Heart left ventricle (tissue), 16 donors: ENCODE results near the gene PIP4K2A. TPM values are rescaled to one million over a fixed set of nuclear protein-coding genes. Genes with fewer than 3 reads are reported as not detected.

Source experiments
- ATAC-seq, 4 donors: fragments of 200-7000 bp; cut with Tn5 transposase; one replicate each; pipeline ENCODE4 v1.9.1; 2020 to 2022; ENCODE audit warnings: moderate library complexity in 4 of 4, mild to moderate bottlenecking in 3 of 4, moderate number of reproducible peaks in 1 of 4
- DNase-seq, 5 donors: peaks; one replicate each; pipeline ENCODE4 v3.0.0-alpha.2; 2020
- H3K27ac ChIP-seq, 12 donors: fragments of 200-600 bp; sonication (generic) in 4 of 12; one replicate each; pipeline versions ENCODE4 v1.5.0 to v1.8.0; 2016 to 2022; ENCODE audit warnings: mild to moderate bottlenecking in 2 of 12
- H3K27me3 ChIP-seq, 9 donors: fragments of 200-600 bp; sonication (generic) in 2 of 9; one replicate each; pipeline versions ENCODE4 v1.5.1 to v1.8.0; 2016 to 2022; ENCODE audit warnings: mild to moderate bottlenecking in 3 of 9
- H3K36me3 ChIP-seq, 9 donors: fragments of 200-600 bp; sonication (generic) in 2 of 9; one replicate each; pipeline versions ENCODE4 v1.5.0 to v1.8.0; 2018 to 2022; ENCODE audit warnings: mild to moderate bottlenecking in 2 of 9
- H3K4me1 ChIP-seq, 12 donors: fragments of 200-600 bp; sonication (generic) in 4 of 12; one replicate each; pipeline versions ENCODE4 v1.5.0 to v1.8.0; 2016 to 2022; ENCODE audit warnings: mild to moderate bottlenecking in 3 of 12
- H3K4me3 ChIP-seq, 12 donors: fragments of 200-600 bp; sonication (generic) in 4 of 12; one replicate each; pipeline versions ENCODE4 v1.5.0 to v1.8.0; 2017 to 2022; ENCODE audit warnings: mild to moderate bottlenecking in 9 of 12, moderate library complexity in 4 of 12
- H3K9me3 ChIP-seq, 12 donors: fragments of 200-600 bp; sonication (generic) in 4 of 12; one replicate each; pipeline versions ENCODE4 v1.5.0 to v1.8.0; 2016 to 2022; ENCODE audit warnings: mild to moderate bottlenecking in 1 of 12
- POLR2A ChIP-seq, 2 donors: fragments of 450-650 bp; IDR thresholded peaks; one replicate each; pipeline ENCODE4 v1.6.1; 2017; ENCODE audit warnings: antibody characterized with exemption in 2 of 2, mild to moderate bottlenecking in 2 of 2, moderate library complexity in 2 of 2
- WGBS, 4 donors: extraction: QIAGEN DNeasy Blood & Tissue Kit in 2 of 4; methylation state at CpG; one replicate each; pipeline versions ENCODE4 v1.1.5 to v1.1.7; 2013 to 2018; 5-methylcytosine and 5-hydroxymethylcytosine counted together
- intact Hi-C, 10 donors: fragments of 100-400 bp; cut with DNase I; formaldehyde crosslinking; loops; one replicate each; pipeline versions ENCODE4 v1.11.1 to v1.14.2; 2022
- polyA plus RNA-seq, 2 donors: library from polyadenylated mRNA; stranded (reverse); fragments of 200-250 nt; gene quantifications; one replicate each; pipeline ENCODE4 v1.2.3, GENCODE V29; 2013
- total RNA-seq, 9 donors: library from RNA; depleted of rRNA in 2 of 9; stranded (reverse); fragments of >200 nt in 2 of 9; fragmentation: NEBNext Ultra II Directional in 3 of 9; extraction: Animal tissue kit (Norgen Biotek cat#: 25700) in 3 of 9; gene quantifications; one replicate each; pipeline versions ENCODE4 v1.1.0 to v1.2.4, GENCODE V29; 2016 to 2023
- TF ChIP-seq, protein P1 (sequence below), 12 donors: fragments of 200-600 bp; sonication (generic) in 4 of 12; IDR thresholded peaks; one replicate each; pipeline versions ENCODE4 v1.5.0 to v1.8.0; 2018 to 2022; ENCODE audit warnings: antibody characterized with exemption in 12 of 12, mild to moderate bottlenecking in 5 of 12
- donor health status: ischemic (EF 13 %, LVEDD 7.1; RV severe dilation, severe dysfunction).
- donor health status: healthy with polysubstance abuse.
- donor health status: DM: no; HTN: yes; CAD: no.
- donor health status: DM: no; HTN: no; CAD: no.
- donor health status: ischemic (EF 25% LVEDD 6.9; RV normal size, moderate dysfunction).
- donor health status: ischemic (EF 25% LVEDD 5.7; RV mildly dilated, moderate dysfunction).
- donor health status: healthy.
- donor health status: DM: yes; HTN: yes; CAD: no.
- donor health status: ischemic (EF 35%, LVEDD 5.7; RV mildly dilated, moderate dysfunction).
- donor health status: nonischemic (EF 11% LVEDD 7.7; RV severe dilation, severe dysfunction).
- donor health status: DM: yes; HTN: yes; CAD: no.
- donor health status: PGD.
- donor health status: ischemic (EF 29% LVEDD 5.4; RV normal size, mild dysfunction).
- donor health status: nonischemic (EF 23%, LVEDD 6.1; RV moderate dilation, normal function).

The PIP4K2A gene
- total and polyA plus RNA-seq, 11 donors: 4.0 to 35.6 (median 12.5) TPM

DNA sequence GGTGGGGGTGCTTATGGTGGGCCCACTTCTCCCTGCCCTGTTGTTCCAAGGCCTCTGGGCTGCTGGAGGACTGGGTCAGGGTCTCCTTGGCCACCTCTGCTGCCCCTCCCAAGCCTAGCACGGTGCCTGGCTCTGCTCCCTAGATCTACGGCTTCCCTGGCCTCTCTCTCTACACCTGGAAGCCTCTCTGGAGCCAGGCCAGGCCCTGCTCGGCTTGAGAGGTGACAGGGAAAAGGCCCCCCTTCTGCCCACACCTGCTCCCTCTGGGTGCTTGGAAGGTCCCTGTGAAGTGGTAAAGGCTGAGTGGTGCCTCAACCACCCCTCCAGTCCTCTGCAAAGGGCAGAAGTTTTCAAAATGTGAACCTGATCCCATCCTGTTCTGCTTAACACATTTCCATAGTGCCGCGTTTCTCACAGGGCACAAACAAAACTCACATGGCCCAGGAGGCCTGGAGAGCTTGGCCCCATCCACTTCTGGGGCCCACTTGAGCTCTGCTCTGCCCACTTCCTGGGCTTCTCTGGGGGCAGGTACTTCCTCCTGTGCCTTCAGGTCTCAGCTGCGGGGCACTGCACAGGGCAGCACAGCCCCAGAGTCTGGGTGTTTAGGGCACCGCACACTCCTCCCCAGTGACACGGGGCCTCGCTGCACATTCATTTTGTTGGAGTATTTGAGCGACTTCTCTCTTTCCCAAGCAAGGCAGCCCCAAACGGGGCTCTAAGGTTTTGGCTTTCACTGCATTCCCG lies 169.9 kb downstream of the PIP4K2A start:
- H3K4me1 ChIP-seq: peaks cover 0 to 17% (median 0%) of the 10 kb centered on the region in 12 donors
- H3K4me3 ChIP-seq: no peak overlapping the region
- no peak for ATAC-seq
- H3K27ac ChIP-seq: no peak overlapping the region
- intact Hi-C loops: no loop called here
- TF ChIP-seq, protein P1, sequence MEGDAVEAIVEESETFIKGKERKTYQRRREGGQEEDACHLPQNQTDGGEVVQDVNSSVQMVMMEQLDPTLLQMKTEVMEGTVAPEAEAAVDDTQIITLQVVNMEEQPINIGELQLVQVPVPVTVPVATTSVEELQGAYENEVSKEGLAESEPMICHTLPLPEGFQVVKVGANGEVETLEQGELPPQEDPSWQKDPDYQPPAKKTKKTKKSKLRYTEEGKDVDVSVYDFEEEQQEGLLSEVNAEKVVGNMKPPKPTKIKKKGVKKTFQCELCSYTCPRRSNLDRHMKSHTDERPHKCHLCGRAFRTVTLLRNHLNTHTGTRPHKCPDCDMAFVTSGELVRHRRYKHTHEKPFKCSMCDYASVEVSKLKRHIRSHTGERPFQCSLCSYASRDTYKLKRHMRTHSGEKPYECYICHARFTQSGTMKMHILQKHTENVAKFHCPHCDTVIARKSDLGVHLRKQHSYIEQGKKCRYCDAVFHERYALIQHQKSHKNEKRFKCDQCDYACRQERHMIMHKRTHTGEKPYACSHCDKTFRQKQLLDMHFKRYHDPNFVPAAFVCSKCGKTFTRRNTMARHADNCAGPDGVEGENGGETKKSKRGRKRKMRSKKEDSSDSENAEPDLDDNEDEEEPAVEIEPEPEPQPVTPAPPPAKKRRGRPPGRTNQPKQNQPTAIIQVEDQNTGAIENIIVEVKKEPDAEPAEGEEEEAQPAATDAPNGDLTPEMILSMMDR (IDR thresholded peaks at IDR 0.05): no peak
- TF ChIP-seq POLR2A (IDR thresholded peaks at IDR 0.05): no peak
- H3K9me3 ChIP-seq: no peaks in the 10 kb centered on the region
- DNase-seq: no peak
- 84 to 92% (median 85%) methylated on average over 9 to 12 of the region's 12 CpGs for WGBS, 4 donors
- no peaks in the 10 kb centered on the region for H3K27me3 ChIP-seq
- peaks cover 0 to 93% (median 48%) of the 10 kb centered on the region in 9 donors for H3K36me3 ChIP-seq

DNA sequence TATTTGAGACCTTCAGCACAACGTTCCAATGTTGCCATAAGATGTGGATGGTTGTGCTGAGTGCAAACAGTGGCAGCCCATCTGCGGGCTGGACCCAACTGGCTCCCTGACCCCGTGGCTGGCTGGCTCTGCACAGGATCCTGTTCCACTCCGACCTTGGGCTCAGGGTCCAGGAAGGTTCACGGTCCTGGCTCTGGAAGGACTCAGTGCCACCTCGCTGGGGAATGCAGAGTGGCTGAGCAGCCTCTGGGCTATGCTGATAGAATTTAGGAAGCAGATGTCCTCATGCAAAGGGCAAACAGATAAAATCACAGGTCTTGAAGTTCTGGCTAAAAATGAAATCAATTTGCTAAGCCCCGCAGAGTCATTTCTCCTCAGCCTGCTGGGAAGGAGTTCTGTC lies 171.6 kb downstream of the PIP4K2A start:
- intact Hi-C loops: no loop called here
- DNase-seq (peak in 2 of 5 donors; percentile 39 to 66), ATAC-seq (peak in 3 of 4 donors; percentile 47 to 74 (median 52))
- H3K27ac ChIP-seq: no peak overlapping the region
- peaks cover 0 to 93% (median 33%) of the 10 kb centered on the region in 9 donors for H3K36me3 ChIP-seq
- H3K4me3 ChIP-seq: no peak overlapping the region
- TF ChIP-seq, protein P1 (IDR thresholded peaks at IDR 0.05): no peak
- no peak for TF ChIP-seq POLR2A (IDR thresholded peaks at IDR 0.05)
- H3K27me3 ChIP-seq: no peaks in the 10 kb centered on the region
- WGBS, 4 donors: 47 to 58% (median 54%) methylated on average over 7 of the region's 7 CpGs
- peaks cover 0 to 17% (median 0%) of the 10 kb centered on the region in 12 donors for H3K4me1 ChIP-seq
- H3K9me3 ChIP-seq: no peaks in the 10 kb centered on the region

DNA sequence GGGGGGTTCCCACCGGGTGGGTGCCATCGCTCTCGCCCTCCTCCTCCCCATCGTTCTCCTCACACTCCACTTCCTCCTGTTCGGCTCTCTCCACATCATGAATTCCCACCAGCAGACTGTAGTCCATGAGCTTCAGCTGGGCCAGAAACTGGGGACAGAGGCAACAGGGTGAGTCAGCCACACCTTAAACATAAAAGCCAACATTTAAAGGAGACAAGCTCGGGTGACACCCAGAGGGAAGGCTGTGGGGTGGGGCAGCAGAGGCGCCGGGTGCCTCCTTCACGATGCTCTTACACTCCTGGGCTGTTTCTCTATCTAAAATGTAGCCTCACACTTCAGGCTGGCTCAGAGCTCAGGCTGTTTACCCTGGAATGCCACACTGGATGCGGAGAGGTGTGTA lies 172.5 kb downstream of the PIP4K2A start:
- intact Hi-C loops: no loop called here
- no peak overlapping the region for H3K4me3 ChIP-seq
- no peak for TF ChIP-seq POLR2A (IDR thresholded peaks at IDR 0.05)
- TF ChIP-seq, protein P1 (IDR thresholded peaks at IDR 0.05): no peak
- DNase-seq (no peak), ATAC-seq (no peak)
- no peaks in the 10 kb centered on the region for H3K27me3 ChIP-seq
- peaks cover 0 to 21% (median 0%) of the 10 kb centered on the region in 12 donors for H3K4me1 ChIP-seq
- WGBS, 4 donors: 91 to 96% (median 93%) methylated on average over 10 of the region's 10 CpGs
- no peaks in the 10 kb centered on the region for H3K9me3 ChIP-seq
- no peak overlapping the region for H3K27ac ChIP-seq
- H3K36me3 ChIP-seq: peaks cover 0 to 93% (median 28%) of the 10 kb centered on the region in 9 donors

DNA sequence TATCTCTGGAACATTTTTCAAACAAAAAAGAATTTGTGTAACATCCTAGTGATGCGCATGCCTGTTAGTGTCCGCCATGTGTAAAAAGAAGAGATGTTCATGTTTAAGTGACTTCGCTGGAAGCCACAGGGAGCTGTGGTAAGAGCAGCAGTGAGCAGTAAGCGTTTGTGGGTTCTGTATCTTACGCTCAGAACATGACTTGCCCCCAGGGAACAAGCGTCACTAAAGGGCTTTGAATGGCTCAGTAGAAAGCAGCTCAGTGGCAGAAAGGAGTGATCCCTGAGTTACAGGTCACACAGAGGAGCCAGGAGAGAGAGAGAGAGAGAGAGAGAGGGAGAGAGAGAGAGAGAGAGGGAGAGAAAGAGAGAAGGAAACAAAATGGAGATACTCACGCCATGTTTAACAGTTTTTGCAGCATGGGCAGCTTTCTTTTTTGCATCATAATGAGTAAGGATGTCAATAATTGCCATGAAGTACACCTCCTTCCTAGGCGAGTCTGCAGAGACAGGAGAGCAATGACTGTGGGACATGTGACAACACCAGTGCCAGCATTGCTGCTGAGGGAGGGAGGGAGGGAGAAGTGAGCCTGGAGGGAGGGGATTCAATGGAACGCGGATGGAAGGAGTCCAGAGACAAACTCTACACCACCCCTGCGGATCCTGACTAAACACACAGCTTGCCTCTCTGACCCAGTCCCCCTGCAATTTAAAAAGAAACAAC lies 174.6 kb downstream of the PIP4K2A start:
- 89 to 93% (median 91%) methylated on average over 11 of the region's 11 CpGs for WGBS, 4 donors
- ATAC-seq (no peak), DNase-seq (no peak)
- Histone ChIP-seq H3K4me1 (peaks cover 0 to 21% (median 0%) of the 10 kb centered on the region in 12 donors), H3K4me3 (no peak overlapping the region), H3K36me3 (peaks cover 0 to 86% (median 28%) of the 10 kb centered on the region in 9 donors), H3K27me3 (no peaks in the 10 kb centered on the region), H3K9me3 (no peaks in the 10 kb centered on the region), H3K27ac (no peak overlapping the region)
- intact Hi-C loops: no loop called here
- TF ChIP-seq POLR2A (IDR thresholded peaks at IDR 0.05): no peak
- TF ChIP-seq, protein P1 (IDR thresholded peaks at IDR 0.05): no peak
